ENCODE results near the gene DLG3.
"Not testable (repeated sequence)": the region's sequence is repeated elsewhere in the genome, so short reads cannot be mapped to it uniquely, and the experiment has no call there.

The DLG3 gene

GRCh38 chrX:70444326-70444945 lies at the start of gene DLG3:
TSS of gene DLG3 (plus strand) at chrX:70444835. CDS start at chrX:70445202, 367 bp downstream.
- DNase-seq, result peak; percentile 33 to 48

- no peak for DNase-seq
Measured at GRCh38 chrX:70398899-70399298, 45.7 kb upstream of the DLG3 start.

- not testable (repeated sequence) for DNase-seq
Measured at GRCh38 chrX:70400181-70400580, 44.5 kb upstream of the DLG3 start.

- no peak for DNase-seq
Measured at GRCh38 chrX:70402721-70403120, 41.9 kb upstream of the DLG3 start.

- DNase-seq, result no peak
Measured at GRCh38 chrX:70405003-70405402, 39.6 kb upstream of the DLG3 start.

- no peak for DNase-seq
Measured at GRCh38 chrX:70410921-70411320, 33.7 kb upstream of the DLG3 start.

GRCh38 chrX:70411475-70411874 lies 33.2 kb upstream of the DLG3 start:
- no peak for DNase-seq

GRCh38 chrX:70421618-70422017 lies 23.0 kb upstream of the DLG3 start:
- DNase-seq, result no peak

GRCh38 chrX:70422851-70423341 lies 21.7 kb upstream of the DLG3 start, which contains the start of gene GDPD2:
TSS of gene GDPD2 (plus strand) at chrX:70423314. CDS start at chrX:70424985, 1,671 bp downstream.
- DNase-seq, result no peak

GRCh38 chrX:70423936-70424675 lies 20.5 kb upstream of the DLG3 start:
- DNase-seq, result no peak

GRCh38 chrX:70424801-70425200 lies 19.8 kb upstream of the DLG3 start:
- no peak for DNase-seq

- no peak for DNase-seq
Measured at GRCh38 chrX:70426286-70427278, 18.1 kb upstream of the DLG3 start.

- no peak for DNase-seq
Measured at GRCh38 chrX:70427365-70427764, 17.3 kb upstream of the DLG3 start.

- DNase-seq, result no peak
Measured at GRCh38 chrX:70429759-70430158, 14.9 kb upstream of the DLG3 start.

- DNase-seq, result no peak
Measured at GRCh38 chrX:70432936-70433847, 11.4 kb upstream of the DLG3 start.

- DNase-seq, result peak; percentile 71 to 80
Measured at GRCh38 chrX:70433848-70434351, 10.7 kb upstream of the DLG3 start.

- DNase-seq, result peak; percentile 82 to 87
Measured at GRCh38 chrX:70434352-70434866, 10.2 kb upstream of the DLG3 start.

GRCh38 chrX:70434914-70435586 lies 9.6 kb upstream of the DLG3 start:
- no peak for DNase-seq

GRCh38 chrX:70436343-70436742 lies 8.3 kb upstream of the DLG3 start:
- no peak for DNase-seq

- no peak for DNase-seq
Measured at GRCh38 chrX:70437011-70437410, 7.6 kb upstream of the DLG3 start.
